Heart right ventricle (tissue), 16 donors: ENCODE data around the gene GLRA3. TPM values are rescaled to one million over a fixed set of nuclear protein-coding genes. Genes with fewer than 3 reads are reported as not detected.
A peak's percentile ranks its signal among the peaks of the same experiment; 100 is the strongest.

Source experiments
- ATAC-seq, 8 donors: fragments of 200-7000 bp; cut with Tn5 transposase; one replicate each; pipeline ENCODE4 v1.9.1; 2020; ENCODE audit warnings: mild to moderate bottlenecking in 8 of 8, moderate library complexity in 8 of 8, moderate number of reproducible peaks in 1 of 8
- DNase-seq, 2 donors: peaks; one replicate each; pipeline ENCODE4 v3.0.0-alpha.2; 2020
- H3K27ac ChIP-seq, 10 donors: fragments of 200-600 bp; sonication (generic) in 2 of 10; one replicate each; pipeline versions ENCODE4 v1.5.0 to v1.8.0; 2020 to 2022; ENCODE audit warnings: mild to moderate bottlenecking in 3 of 10
- H3K27me3 ChIP-seq, 7 donors: fragments of 200-600 bp; one replicate each; pipeline ENCODE4 v1.8.0; 2021 to 2022; ENCODE audit warnings: mild to moderate bottlenecking in 2 of 7
- H3K36me3 ChIP-seq, 9 donors: fragments of 200-600 bp; sonication (generic) in 1 of 9; one replicate each; pipeline versions ENCODE4 v1.5.0 to v1.8.0; 2020 to 2022; ENCODE audit warnings: mild to moderate bottlenecking in 2 of 9
- H3K4me1 ChIP-seq, 9 donors: fragments of 200-600 bp; sonication (generic) in 1 of 9; one replicate each; pipeline versions ENCODE4 v1.5.0 to v1.8.0; 2020 to 2022; ENCODE audit warnings: mild to moderate bottlenecking in 4 of 9
- H3K4me3 ChIP-seq, 10 donors: fragments of 200-600 bp; sonication (generic) in 2 of 10; one replicate each; pipeline versions ENCODE4 v1.5.0 to v1.8.0; 2020 to 2022; ENCODE audit warnings: mild to moderate bottlenecking in 7 of 10, moderate library complexity in 2 of 10
- H3K9me3 ChIP-seq, 11 donors: fragments of 200-600 bp in 10 of 11; sonication (generic) in 2 of 11; one replicate each; pipeline versions ENCODE4 v1.5.0 to v1.8.0; 2013 to 2022; ENCODE audit warnings: mild to moderate bottlenecking in 2 of 11, control low read depth in 1 of 11, moderate library complexity in 1 of 11
- CTCF ChIP-seq, 9 donors: fragments of 200-600 bp; sonication (generic) in 2 of 9; IDR thresholded peaks; one replicate each; pipeline versions ENCODE4 v1.5.0 to v1.8.0; 2021 to 2022; ENCODE audit warnings: antibody characterized with exemption in 9 of 9, mild to moderate bottlenecking in 5 of 9, moderate library complexity in 1 of 9
- WGBS, 2 donors: extraction: QIAGEN DNeasy Blood & Tissue Kit; methylation state at CpG; one replicate each; pipeline ENCODE4 v1.1.7; 2013; ENCODE audit warnings: inconsistent platforms in 1 of 2; 5-methylcytosine and 5-hydroxymethylcytosine counted together
- intact Hi-C, 10 donors: fragments of 100-400 bp; cut with DNase I; formaldehyde crosslinking; loops; one replicate each; pipeline versions ENCODE4 v1.11.1 to v1.14.2; 2022
- polyA plus RNA-seq, 2 donors: library from polyadenylated mRNA; stranded (reverse); fragments of 200-250 nt; gene quantifications; one replicate each; pipeline ENCODE4 v1.2.3, GENCODE V29; 2013
- total RNA-seq, 10 donors: library from RNA; stranded (reverse); fragmentation: NEBNext Ultra II Directional in 3 of 10; extraction: Animal tissue kit (Norgen Biotek cat#: 25700) in 3 of 10; gene quantifications; one replicate each; pipeline versions ENCODE4 v1.2.1 to v1.2.4, GENCODE V29; 2021 to 2023
- donor health status: Arrhythmogenic right ventricular cardiomyopathy.
- donor health status: ischemic (EF 13 %, LVEDD 7.1; RV severe dilation, severe dysfunction).
- donor health status: healthy with polysubstance abuse.
- donor health status: DM: no; HTN: yes; CAD: no.
- donor health status: DM: no; HTN: no; CAD: no.
- donor health status: ischemic (EF 25% LVEDD 6.9; RV normal size, moderate dysfunction).
- donor health status: ischemic (EF 25% LVEDD 5.7; RV mildly dilated, moderate dysfunction).
- donor health status: healthy.
- donor health status: DM: yes; HTN: yes; CAD: no.
- donor health status: Ischemic cardiomyopathy.
- donor health status: ischemic (EF 35%, LVEDD 5.7; RV mildly dilated, moderate dysfunction).
- donor health status: nonischemic (EF 11% LVEDD 7.7; RV severe dilation, severe dysfunction).
- donor health status: DM: yes; HTN: yes; CAD: no.
- donor health status: PGD.
- donor health status: ischemic (EF 29% LVEDD 5.4; RV normal size, mild dysfunction).
- donor health status: nonischemic (EF 23%, LVEDD 6.1; RV moderate dilation, normal function).

The GLRA3 gene
- total and polyA plus RNA-seq, 12 donors, result not detected

DNA sequence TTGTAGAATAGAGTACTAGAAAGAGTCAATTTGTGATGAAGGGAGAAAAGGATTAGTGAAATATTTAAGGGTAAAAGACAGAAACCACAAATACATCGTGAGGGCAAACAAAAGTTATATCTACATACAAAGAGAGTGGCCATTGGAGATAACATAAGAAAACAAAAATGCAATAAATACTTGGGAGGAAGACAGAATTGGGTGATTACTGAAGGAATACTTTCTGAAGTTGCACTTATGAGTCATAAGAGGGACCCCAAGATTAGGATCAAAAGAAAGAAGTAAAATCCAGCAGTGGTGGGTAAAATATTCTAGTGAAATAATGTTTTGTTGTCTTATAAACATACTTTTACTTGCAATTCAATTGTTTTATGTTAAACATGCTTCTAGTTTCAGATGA, 53.7 kb downstream of the GLRA3 start:
- TF ChIP-seq CTCF (IDR thresholded peaks at IDR 0.05), result no peak
- WGBS, 2 donors, result 14 to 35% methylated on average over 1 of the region's 1 CpG
- intact Hi-C loops, result no loop called here
- DNase-seq (no peak), ATAC-seq (no peak)
- H3K9me3 ChIP-seq, result peaks cover 0 to 4% (median 0%) of the 10 kb centered on the region in 11 donors
- H3K4me3 ChIP-seq, result no peak overlapping the region
- H3K4me1 ChIP-seq, result no peaks in the 10 kb centered on the region
- no peaks in the 10 kb centered on the region for H3K27me3 ChIP-seq
- no peaks in the 10 kb centered on the region for H3K36me3 ChIP-seq
- no peak overlapping the region for H3K27ac ChIP-seq

DNA sequence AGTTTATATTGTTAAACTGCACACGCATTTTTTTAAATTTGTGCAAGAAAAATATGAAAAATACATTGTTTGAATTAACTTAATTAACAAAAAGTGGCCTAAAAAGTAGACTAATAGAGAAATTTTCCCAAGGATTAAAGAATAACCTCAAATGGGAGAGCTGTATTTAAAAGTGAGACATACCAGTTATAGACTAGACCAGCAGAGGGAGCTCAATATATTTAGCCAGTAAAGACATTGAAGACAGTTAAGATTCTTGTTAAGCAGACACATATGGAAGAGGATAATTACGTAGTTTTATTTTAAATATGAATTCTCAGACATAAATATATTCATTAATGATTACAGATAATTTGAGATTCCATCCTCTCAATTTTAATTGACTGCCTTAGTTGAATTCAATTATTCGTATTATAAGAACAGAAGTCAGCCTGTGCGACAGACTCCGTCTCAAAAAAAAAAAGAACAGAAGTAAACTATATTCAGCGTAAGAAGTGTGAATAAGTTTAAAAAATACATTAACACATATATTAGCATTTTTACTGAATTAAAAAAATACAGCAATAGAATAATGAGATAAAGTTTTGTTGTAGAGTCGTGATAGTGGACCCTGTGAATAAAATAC, 64.8 kb downstream of the GLRA3 start:
- TF ChIP-seq CTCF (IDR thresholded peaks at IDR 0.05), result peak in 8 of 9 donors; percentile 32 to 67 (median 56)
- WGBS, 2 donors, result 44 to 47% methylated on average over 7 of the region's 7 CpGs
- intact Hi-C loops, result loop anchor here in 9 of 10 donors (2.0 to 10.0 kb wide), 4 partner anchors 771 to 775 kb away; no protein-coding TSS in a partner anchor
- Histone ChIP-seq H3K4me1 (no peaks in the 10 kb centered on the region), H3K36me3 (no peaks in the 10 kb centered on the region), H3K27ac (no peak overlapping the region), H3K4me3 (no peak overlapping the region), H3K27me3 (no peaks in the 10 kb centered on the region), H3K9me3 (no peaks in the 10 kb centered on the region)
- DNase-seq (no peak), ATAC-seq (peak in 1 of 8 donors; percentile 61)

- no peak overlapping the region for H3K27ac ChIP-seq
- no peaks in the 10 kb centered on the region for H3K9me3 ChIP-seq
- H3K27me3 ChIP-seq, result no peaks in the 10 kb centered on the region
- 68 to 69% methylated on average over 4 of the region's 4 CpGs for WGBS, 2 donors
- ATAC-seq (no peak), DNase-seq (no peak)
- H3K4me3 ChIP-seq, result no peak overlapping the region
- intact Hi-C loops, result loop anchor here in 9 of 10 donors (2.0 to 10.0 kb wide), 4 partner anchors 771 to 775 kb away; no protein-coding TSS in a partner anchor
- H3K36me3 ChIP-seq, result no peaks in the 10 kb centered on the region
- H3K4me1 ChIP-seq, result no peaks in the 10 kb centered on the region
- TF ChIP-seq CTCF (IDR thresholded peaks at IDR 0.05), result no peak
Measured at GRCh38 chr4:174763454-174764104, 65.5 kb downstream of the GLRA3 start.

DNA sequence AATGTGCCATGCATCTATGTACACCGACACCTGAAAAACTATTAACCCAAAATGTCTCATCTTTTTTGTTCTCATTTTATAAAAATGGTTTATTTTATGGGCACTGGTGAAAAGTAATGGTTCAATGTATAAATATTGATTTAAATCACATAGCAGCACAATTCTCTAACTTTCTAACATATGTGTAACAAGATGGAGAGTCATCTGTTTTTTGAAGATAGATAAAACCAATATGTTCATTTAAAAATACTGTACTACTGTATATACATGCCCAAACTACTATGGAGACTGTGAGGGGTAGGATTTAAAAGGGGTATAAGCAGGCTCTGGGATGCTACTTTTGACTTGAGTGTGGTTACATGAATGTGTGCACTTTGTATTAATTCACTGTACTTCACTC, 67.6 kb downstream of the GLRA3 start:
- Histone ChIP-seq H3K36me3 (no peaks in the 10 kb centered on the region), H3K9me3 (no peaks in the 10 kb centered on the region), H3K4me1 (no peaks in the 10 kb centered on the region), H3K4me3 (no peak overlapping the region), H3K27ac (no peak overlapping the region), H3K27me3 (no peaks in the 10 kb centered on the region)
- 74 to 87% methylated on average over 1 of the region's 1 CpG for WGBS, 2 donors
- intact Hi-C loops, result loop anchor here in 7 of 10 donors (5.0 to 10.0 kb wide), 2 partner anchors 773 to 776 kb away; no protein-coding TSS in a partner anchor
- no peak for ATAC-seq
- no peak for DNase-seq
- TF ChIP-seq CTCF (IDR thresholded peaks at IDR 0.05), result no peak
